ENCODE results near the gene OPN3.

The OPN3 gene

DNA sequence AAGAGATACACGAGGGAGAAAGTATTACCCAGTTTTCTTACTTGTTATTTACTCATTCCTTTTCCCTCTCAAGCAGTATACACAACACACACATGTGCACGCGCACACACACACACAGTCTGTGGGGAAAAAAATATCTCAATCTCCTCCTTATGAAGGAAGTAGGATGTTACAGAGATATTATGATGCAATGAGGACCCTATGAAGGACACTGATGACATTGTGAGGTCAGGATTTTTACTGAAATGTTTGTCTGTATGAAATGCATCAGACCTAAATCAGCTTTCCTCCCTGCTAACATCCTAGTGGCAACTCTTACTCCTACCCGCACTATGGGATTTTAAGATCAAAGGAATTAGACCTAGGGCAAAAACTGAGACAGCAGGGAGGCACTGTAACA, 11.8 kb upstream of the OPN3 start, which contains the start of gene WDR64:
Gene WDR64 (plus strand): TSS at position 270 of the 400 bp plus-strand sequence. CDS start 204 bp downstream, outside the sequence.
- TF ChIP-seq CTCF (IDR thresholded peaks at IDR 0.05) = no peak
- Histone ChIP-seq H3K27me3 (peaks cover 6% of the 10 kb centered on the region), H3K36me3 (no peaks in the 10 kb centered on the region), H3K4me1 (ENCODE audit: control insufficient read depth in 1 of 2, insufficient read depth in 1 of 2, low read depth in 1 of 2, low read length in 1 of 2) (peaks cover 13 to 20% of the 10 kb centered on the region in 2 experiments), H3K27ac (no peak within 1 kb of the TSS), H3K9me3 (no peaks in the 10 kb centered on the region), H3K4me3 (ENCODE audit: low read depth in 1 of 2, low read length in 1 of 2) (no peak within 1 kb of the TSS)

DNA sequence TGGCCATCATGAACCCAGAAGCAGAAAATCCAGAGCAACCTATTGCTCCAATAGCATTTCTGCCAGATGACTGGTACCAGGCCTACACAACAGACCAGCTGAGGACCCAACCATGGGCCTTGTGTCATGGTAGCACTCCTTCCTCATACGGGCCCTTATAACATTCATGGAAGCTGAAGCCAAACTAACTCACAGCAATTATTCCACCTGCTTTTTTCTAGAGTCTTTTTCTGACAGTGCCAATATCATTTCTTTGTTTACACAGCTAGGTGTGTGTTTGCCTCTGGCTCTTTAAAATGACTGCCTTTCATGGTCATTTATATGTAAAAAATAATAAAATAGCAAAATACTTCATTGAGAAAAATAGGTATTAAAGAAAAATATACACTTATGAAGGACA, 8.0 kb upstream of the OPN3 start:
- Histone ChIP-seq H3K4me3 (ENCODE audit: low read depth in 1 of 2, low read length in 1 of 2) (no peak overlapping the region), H3K9me3 (no peaks in the 10 kb centered on the region), H3K27me3 (peaks cover 6% of the 10 kb centered on the region), H3K4me1 (ENCODE audit: control insufficient read depth in 1 of 2, insufficient read depth in 1 of 2, low read depth in 1 of 2, low read length in 1 of 2) (peaks cover 13 to 20% of the 10 kb centered on the region in 2 experiments), H3K36me3 (no peaks in the 10 kb centered on the region), H3K27ac (no peak overlapping the region)
- TF ChIP-seq CTCF (IDR thresholded peaks at IDR 0.05) = no peak

DNA sequence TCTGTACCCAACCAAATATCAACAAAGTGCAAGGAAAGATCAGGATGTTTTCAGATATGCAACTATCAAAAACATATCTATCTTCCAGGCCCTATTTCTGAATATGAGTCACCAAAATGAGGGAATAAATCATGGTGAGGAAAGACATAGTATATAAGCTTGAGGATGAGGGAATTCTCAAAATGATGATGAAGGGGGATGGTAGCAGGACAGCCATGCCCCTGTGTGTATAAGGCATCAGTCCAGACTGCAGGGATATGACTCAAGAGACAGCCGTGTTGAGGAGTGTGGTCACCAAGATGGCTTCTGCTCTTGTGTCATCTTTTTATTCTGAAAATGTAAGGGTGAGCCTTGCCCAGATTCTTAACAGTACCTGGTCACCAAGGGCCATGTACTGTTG, 7.5 kb upstream of the OPN3 start:
- Histone ChIP-seq H3K36me3 (no peaks in the 10 kb centered on the region), H3K4me1 (ENCODE audit: control insufficient read depth in 1 of 2, insufficient read depth in 1 of 2, low read depth in 1 of 2, low read length in 1 of 2) (peaks cover 13 to 20% of the 10 kb centered on the region in 2 experiments), H3K9me3 (no peaks in the 10 kb centered on the region), H3K4me3 (ENCODE audit: low read depth in 1 of 2, low read length in 1 of 2) (no peak overlapping the region), H3K27me3 (peaks cover 6% of the 10 kb centered on the region), H3K27ac (no peak overlapping the region)
- no peak for TF ChIP-seq CTCF (IDR thresholded peaks at IDR 0.05)

DNA sequence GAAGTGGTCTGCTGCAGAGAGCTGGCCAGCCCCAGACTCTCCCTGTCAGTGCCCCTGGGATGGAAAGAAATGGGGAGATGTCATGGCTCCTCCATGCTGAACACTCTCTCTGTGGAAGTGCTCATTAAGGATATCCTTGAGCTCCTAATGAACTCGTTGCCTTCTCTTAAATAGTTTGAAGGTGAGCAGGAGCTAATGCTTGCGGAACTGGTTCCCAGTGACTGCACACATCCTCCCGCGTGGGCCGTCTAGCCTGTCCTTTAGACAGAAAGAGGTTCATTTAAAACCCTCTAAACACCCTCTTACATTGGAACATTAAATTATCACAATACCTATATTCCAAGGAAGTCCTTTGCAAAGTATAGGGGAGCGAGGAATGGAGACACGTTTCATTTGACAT, 6.0 kb upstream of the OPN3 start:
- Histone ChIP-seq H3K36me3 (no peaks in the 10 kb centered on the region), H3K4me1 (ENCODE audit: control insufficient read depth in 1 of 2, insufficient read depth in 1 of 2, low read depth in 1 of 2, low read length in 1 of 2) (peaks cover 5 to 8% of the 10 kb centered on the region in 2 experiments), H3K27me3 (peaks cover 6% of the 10 kb centered on the region), H3K9me3 (no peaks in the 10 kb centered on the region), H3K4me3 (ENCODE audit: low read depth in 1 of 2, low read length in 1 of 2) (no peak overlapping the region), H3K27ac (no peak overlapping the region)
- no peak for TF ChIP-seq CTCF (IDR thresholded peaks at IDR 0.05)

- Histone ChIP-seq H3K4me3 (ENCODE audit: low read depth in 1 of 2, low read length in 1 of 2) (no peak overlapping the region), H3K4me1 (ENCODE audit: control insufficient read depth in 1 of 2, insufficient read depth in 1 of 2, low read depth in 1 of 2, low read length in 1 of 2) (peaks cover 4 to 7% of the 10 kb centered on the region in 2 experiments), H3K36me3 (no peaks in the 10 kb centered on the region), H3K27ac (no peak overlapping the region), H3K9me3 (no peaks in the 10 kb centered on the region), H3K27me3 (peaks cover 6% of the 10 kb centered on the region)
- no peak for TF ChIP-seq CTCF (IDR thresholded peaks at IDR 0.05)
These were observed 5.0 kb upstream of the OPN3 start for GRCh38 chr1:241645199-241645598.

DNA sequence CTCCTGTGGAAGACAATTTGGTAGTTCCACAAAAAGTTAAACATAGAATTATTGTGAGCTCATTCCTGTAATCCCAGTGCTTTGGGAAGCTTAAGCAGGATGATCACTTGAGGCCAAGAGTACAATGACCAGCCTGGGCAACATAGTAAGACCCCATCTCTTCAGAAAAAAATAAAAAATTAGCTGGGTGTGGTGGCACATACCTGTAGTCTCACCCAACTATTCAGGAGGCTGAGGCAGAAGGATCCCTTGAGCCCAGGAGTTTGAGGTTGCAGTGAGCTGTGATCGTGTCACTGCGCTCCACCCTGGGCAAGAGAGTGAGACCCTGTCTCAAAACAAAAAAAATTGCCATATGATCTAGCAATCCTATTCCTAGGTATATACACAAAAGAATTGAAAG, 4.1 kb upstream of the OPN3 start:
- Histone ChIP-seq H3K27me3 (peaks cover 6% of the 10 kb centered on the region), H3K9me3 (no peaks in the 10 kb centered on the region), H3K36me3 (no peaks in the 10 kb centered on the region), H3K4me1 (ENCODE audit: control insufficient read depth in 1 of 2, insufficient read depth in 1 of 2, low read depth in 1 of 2, low read length in 1 of 2) (peaks cover 7 to 10% of the 10 kb centered on the region in 2 experiments), H3K4me3 (ENCODE audit: low read depth in 1 of 2, low read length in 1 of 2) (no peak overlapping the region), H3K27ac (no peak overlapping the region)
- no peak for TF ChIP-seq CTCF (IDR thresholded peaks at IDR 0.05)
